Measurements from ENCODE around the gene MPP1.
"Not testable (repeated sequence)": the region's sequence is repeated elsewhere in the genome, so short reads cannot be mapped to it uniquely, and the experiment has no call there.

Gene MPP1

DNA sequence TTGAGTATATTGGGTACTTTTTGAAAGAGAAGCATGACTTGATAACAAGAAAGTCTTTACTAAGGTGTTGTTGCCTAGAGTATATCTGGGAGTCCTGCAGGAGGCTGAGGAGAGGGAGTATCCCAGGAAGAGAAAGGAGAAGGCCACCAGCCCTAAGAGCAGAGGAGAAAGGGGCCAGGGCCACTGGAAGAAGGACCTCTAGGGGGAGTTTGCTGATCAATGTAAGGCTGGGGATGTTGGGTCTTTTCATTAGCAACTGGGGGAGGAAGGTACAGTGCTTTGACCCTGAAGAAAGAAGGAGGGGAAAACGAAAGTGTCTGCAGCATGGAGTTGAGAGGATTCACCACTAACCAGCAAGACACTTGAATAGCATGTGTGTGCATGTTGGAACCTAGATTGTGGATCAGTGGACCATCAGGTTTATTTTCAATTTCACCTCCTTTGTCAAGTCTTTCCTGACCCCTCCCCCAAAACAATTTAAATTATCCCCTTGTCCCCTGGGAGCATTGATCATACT, 24.7 kb upstream of the MPP1 start:
- peak; percentile 23 for DNase-seq (ENCODE audit: low read depth)
- H3K4me3 ChIP-seq (ENCODE audit: low read depth, low read length): no peak overlapping the region
- peak; percentile 20 for TF ChIP-seq CTCF (IDR thresholded peaks at IDR 0.05; ENCODE audit: low read depth, low read length)
- TF ChIP-seq MAX (IDR thresholded peaks at IDR 0.05; ENCODE audit: low read depth, low read length): no peak
- TF ChIP-seq MYC (IDR thresholded peaks at IDR 0.05; ENCODE audit: low read depth, low read length): no peak
- TF ChIP-seq POLR2A (IDR thresholded peaks at IDR 0.05; ENCODE audit: extremely low read depth, insufficient read length): no peak

DNA sequence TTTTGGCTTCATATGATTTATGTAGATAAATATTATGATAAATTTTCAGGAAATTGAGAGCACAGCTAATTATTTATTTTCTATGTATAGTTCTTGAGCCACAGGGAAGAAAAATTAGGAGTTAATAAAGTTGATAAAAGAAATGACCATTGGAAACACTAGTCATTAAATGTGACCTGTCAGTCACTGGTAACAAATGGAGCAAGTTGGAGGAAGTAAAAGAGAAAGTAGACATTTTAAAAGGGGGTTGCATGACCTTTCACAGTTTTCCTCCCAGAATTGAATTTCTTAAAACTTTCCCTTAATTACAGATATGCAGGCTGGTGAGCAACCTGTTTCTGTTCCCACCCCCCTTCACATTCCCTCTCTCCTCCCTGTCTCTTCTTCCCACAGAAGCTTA, 23.8 kb upstream of the MPP1 start:
- TF ChIP-seq MYC (IDR thresholded peaks at IDR 0.05; ENCODE audit: low read depth, low read length): no peak
- no peak for TF ChIP-seq MAX (IDR thresholded peaks at IDR 0.05; ENCODE audit: low read depth, low read length)
- no peak for TF ChIP-seq POLR2A (IDR thresholded peaks at IDR 0.05; ENCODE audit: extremely low read depth, insufficient read length)
- TF ChIP-seq CTCF (IDR thresholded peaks at IDR 0.05; ENCODE audit: low read depth, low read length): no peak
- DNase-seq (ENCODE audit: low read depth): no peak
- no peak overlapping the region for H3K4me3 ChIP-seq (ENCODE audit: low read depth, low read length)

DNA sequence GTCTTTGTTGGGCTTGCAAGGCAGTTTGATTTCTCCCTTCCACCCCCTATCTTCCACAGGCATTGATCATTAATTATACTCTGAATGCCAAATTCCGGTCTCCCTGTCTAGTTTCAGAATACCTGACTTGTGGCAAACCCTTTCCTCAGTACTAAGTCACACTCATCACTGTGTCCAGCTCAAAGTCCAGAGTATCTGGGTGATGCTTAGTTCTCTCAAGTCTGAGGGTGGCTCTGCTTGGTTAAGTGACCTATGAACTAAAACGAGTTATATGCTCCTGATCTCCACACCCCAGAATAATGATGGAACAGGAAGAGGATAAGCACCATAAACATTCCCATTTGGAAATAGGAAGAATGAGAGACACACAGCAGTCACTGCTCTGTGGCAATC, 22.7 kb upstream of the MPP1 start:
- H3K4me3 ChIP-seq (ENCODE audit: low read depth, low read length): no peak overlapping the region
- TF ChIP-seq MAX (IDR thresholded peaks at IDR 0.05; ENCODE audit: low read depth, low read length): no peak
- TF ChIP-seq MYC (IDR thresholded peaks at IDR 0.05; ENCODE audit: low read depth, low read length): no peak
- no peak for TF ChIP-seq CTCF (IDR thresholded peaks at IDR 0.05; ENCODE audit: low read depth, low read length)
- no peak for TF ChIP-seq POLR2A (IDR thresholded peaks at IDR 0.05; ENCODE audit: extremely low read depth, insufficient read length)

DNA sequence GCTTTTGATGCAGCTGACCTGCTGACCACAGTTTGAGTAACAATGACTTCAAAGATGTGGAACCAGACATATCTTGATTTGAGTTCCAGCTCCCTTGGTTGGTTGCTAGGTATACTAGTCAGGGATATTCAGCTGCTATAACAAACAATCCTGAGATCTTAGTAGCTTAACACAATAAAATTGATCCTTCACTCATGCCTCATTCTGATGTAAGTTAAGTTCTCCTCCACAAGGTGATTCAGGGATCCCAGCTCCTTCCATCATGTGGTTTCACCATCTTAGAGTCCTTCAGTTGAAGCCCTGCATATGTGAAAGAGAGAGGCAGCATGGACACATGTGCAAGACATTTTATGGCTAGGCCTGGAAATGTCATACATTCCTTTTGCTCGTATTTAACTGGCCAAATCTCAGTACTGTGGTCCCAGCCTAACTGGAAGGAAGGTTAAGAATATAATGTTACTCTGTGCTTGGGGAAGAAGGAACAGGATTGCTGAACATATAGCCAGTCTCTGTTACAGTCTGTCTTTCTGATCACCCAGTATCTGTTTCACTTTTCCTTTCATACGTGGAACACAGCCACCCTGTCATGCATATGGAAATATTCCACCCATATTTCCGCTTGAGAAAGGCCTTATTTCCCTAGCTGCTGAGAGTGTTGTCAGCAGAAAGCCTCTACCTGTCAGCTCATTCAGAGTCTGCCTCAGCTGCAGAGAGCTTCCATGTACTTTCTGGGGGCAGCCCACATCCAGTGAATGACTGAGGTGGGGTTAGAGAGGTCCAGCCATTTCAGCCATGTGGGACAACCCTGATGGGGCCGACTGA, 22.1 kb upstream of the MPP1 start:
- H3K4me3 ChIP-seq (ENCODE audit: low read depth, low read length): no peak overlapping the region
- TF ChIP-seq POLR2A (IDR thresholded peaks at IDR 0.05; ENCODE audit: extremely low read depth, insufficient read length): no peak
- no peak for TF ChIP-seq CTCF (IDR thresholded peaks at IDR 0.05; ENCODE audit: low read depth, low read length)
- no peak for TF ChIP-seq MAX (IDR thresholded peaks at IDR 0.05; ENCODE audit: low read depth, low read length)
- TF ChIP-seq MYC (IDR thresholded peaks at IDR 0.05; ENCODE audit: low read depth, low read length): no peak
- DNase-seq (ENCODE audit: low read depth): no peak

More for the DNA sequence above, 22.7 kb upstream of the MPP1 start:
- DNase-seq (ENCODE audit: low read depth): no peak

GRCh38 chrX:154825586-154825985, 20.3 kb upstream of the MPP1 start:
- H3K4me3 ChIP-seq (ENCODE audit: low read depth, low read length); DNase-seq (ENCODE audit: low read depth): not testable (repeated sequence)

- no peak overlapping the region for H3K4me3 ChIP-seq (ENCODE audit: low read depth, low read length)
- no peak for DNase-seq (ENCODE audit: low read depth)
- no peak for TF ChIP-seq POLR2A (IDR thresholded peaks at IDR 0.05; ENCODE audit: extremely low read depth, insufficient read length)
- TF ChIP-seq MYC (IDR thresholded peaks at IDR 0.05; ENCODE audit: low read depth, low read length): no peak
- no peak for TF ChIP-seq CTCF (IDR thresholded peaks at IDR 0.05; ENCODE audit: low read depth, low read length)
- no peak for TF ChIP-seq MAX (IDR thresholded peaks at IDR 0.05; ENCODE audit: low read depth, low read length)
Observed at GRCh38 chrX:154824638-154825037, 19.4 kb upstream of the MPP1 start.

Measured in NB4 (cell line).